Breast epithelium (tissue), 4 donors: Measurements from ENCODE around the gene ACP7. TPM values are rescaled to one million over a fixed set of nuclear protein-coding genes. Genes with fewer than 3 reads are reported as not detected.

Source experiments
- DNase-seq, 2 donors: peaks; one replicate each; pipeline ENCODE4 v3.0.0-alpha.2; 2019; ENCODE audit warnings: low spot score in 2 of 2
- H3K27ac ChIP-seq, 2 donors: fragments of 200-600 bp; sonication (generic) in 1 of 2; one replicate each; pipeline ENCODE4 v1.5.1; 2016 to 2019; ENCODE audit warnings: mild to moderate bottlenecking in 1 of 2
- H3K27me3 ChIP-seq, 2 donors: fragments of 200-600 bp; sonication (generic) in 1 of 2; one replicate each; pipeline versions ENCODE4 v1.5.1 to v1.6.0; 2017 to 2019; ENCODE audit warnings: control low read depth in 1 of 2, mild to moderate bottlenecking in 1 of 2
- H3K36me3 ChIP-seq: fragments of 200-600 bp; one replicate; pipeline ENCODE4 v1.5.1; 2019
- H3K4me1 ChIP-seq, 2 donors: fragments of 200-600 bp; sonication (generic); one replicate each; pipeline ENCODE4 v1.5.1; 2016 to 2019; ENCODE audit warnings: control low read depth in 1 of 2
- H3K4me3 ChIP-seq, 3 donors: fragments of 200-600 bp; sonication (generic); 1 replicate in 2 of 3; 2 replicates in 1 of 3; pipeline ENCODE4 v1.5.1; 2016 to 2019; ENCODE audit warnings: mild to moderate bottlenecking in 3 of 3, moderate library complexity in 2 of 3
- H3K9me3 ChIP-seq, 2 donors: fragments of 200-600 bp; sonication (generic) in 1 of 2; one replicate each; pipeline ENCODE4 v1.5.1; 2016 to 2019; ENCODE audit warnings: control low read depth in 1 of 2
- POLR2A ChIP-seq: fragments of 450-650 bp; IDR thresholded peaks from one replicate; pipeline ENCODE4 v1.6.1; 2016; ENCODE audit warnings: antibody characterized with exemption, mild to moderate bottlenecking, moderate library complexity
- POLR2AphosphoS5 ChIP-seq, 3 donors: sonication (generic); formaldehyde crosslinking; IDR thresholded peaks; one replicate each; pipeline ENCODE4 v1.6.1; 2017; ENCODE audit warnings: antibody characterized with exemption in 3 of 3
- intact Hi-C: fragments of 100-400 bp; cut with DNase I; formaldehyde crosslinking; loops from one replicate; pipeline ENCODE4 v1.15.1; 2023; ENCODE audit warnings: low total_unique reads
- total RNA-seq, 3 donors: library from RNA; depleted of rRNA; stranded (reverse); fragments of >200 nt; gene quantifications; one replicate each; pipeline ENCODE4 v1.1.0, GENCODE V29; 2016
- TF ChIP-seq, protein P1 (sequence below), 3 donors: fragments of 450-650 bp; IDR thresholded peaks; one replicate each; pipeline ENCODE4 v1.5.1; 2016 to 2017; ENCODE audit warnings: antibody characterized with exemption in 3 of 3, mild to moderate bottlenecking in 3 of 3, moderate library complexity in 3 of 3

ACP7 gene
- total RNA-seq, 3 donors from 2014 or later, result not detected

DNA sequence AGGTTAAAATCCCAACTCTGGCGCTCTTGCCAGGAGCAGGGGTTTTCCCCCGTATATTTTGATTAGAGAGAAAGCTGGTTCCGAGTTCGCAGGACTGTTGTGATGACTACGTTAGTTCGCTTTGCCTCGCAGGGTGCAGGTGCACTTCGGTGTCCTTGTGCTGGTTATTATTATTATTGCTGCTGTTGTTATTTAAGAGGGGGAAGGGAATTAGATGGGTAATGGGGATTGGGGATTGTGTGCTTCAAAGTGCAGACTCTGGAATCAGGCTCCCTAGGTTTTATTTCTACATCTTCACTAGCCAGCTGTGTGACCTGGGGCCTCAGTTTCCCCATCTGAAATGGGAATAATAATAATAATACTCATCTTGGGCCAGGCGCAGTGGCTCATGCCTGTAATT, 15.2 kb downstream of the ACP7 start:
- Histone ChIP-seq H3K27ac (no peak overlapping the region), H3K4me3 (no peak overlapping the region), H3K9me3 (no peaks in the 10 kb centered on the region), H3K27me3 (peaks cover 0 to 18% of the 10 kb centered on the region in 2 donors), H3K4me1 (no peaks in the 10 kb centered on the region), H3K36me3 (no peaks in the 10 kb centered on the region)
- DNase-seq, result no peak
- intact Hi-C loops, result no loop called here
- TF ChIP-seq POLR2A (no peak), POLR2AphosphoS5 (IDR thresholded peaks at IDR 0.05) (no peak)
- TF ChIP-seq, protein P1, sequence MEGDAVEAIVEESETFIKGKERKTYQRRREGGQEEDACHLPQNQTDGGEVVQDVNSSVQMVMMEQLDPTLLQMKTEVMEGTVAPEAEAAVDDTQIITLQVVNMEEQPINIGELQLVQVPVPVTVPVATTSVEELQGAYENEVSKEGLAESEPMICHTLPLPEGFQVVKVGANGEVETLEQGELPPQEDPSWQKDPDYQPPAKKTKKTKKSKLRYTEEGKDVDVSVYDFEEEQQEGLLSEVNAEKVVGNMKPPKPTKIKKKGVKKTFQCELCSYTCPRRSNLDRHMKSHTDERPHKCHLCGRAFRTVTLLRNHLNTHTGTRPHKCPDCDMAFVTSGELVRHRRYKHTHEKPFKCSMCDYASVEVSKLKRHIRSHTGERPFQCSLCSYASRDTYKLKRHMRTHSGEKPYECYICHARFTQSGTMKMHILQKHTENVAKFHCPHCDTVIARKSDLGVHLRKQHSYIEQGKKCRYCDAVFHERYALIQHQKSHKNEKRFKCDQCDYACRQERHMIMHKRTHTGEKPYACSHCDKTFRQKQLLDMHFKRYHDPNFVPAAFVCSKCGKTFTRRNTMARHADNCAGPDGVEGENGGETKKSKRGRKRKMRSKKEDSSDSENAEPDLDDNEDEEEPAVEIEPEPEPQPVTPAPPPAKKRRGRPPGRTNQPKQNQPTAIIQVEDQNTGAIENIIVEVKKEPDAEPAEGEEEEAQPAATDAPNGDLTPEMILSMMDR (IDR thresholded peaks at IDR 0.05), result no peak

DNA sequence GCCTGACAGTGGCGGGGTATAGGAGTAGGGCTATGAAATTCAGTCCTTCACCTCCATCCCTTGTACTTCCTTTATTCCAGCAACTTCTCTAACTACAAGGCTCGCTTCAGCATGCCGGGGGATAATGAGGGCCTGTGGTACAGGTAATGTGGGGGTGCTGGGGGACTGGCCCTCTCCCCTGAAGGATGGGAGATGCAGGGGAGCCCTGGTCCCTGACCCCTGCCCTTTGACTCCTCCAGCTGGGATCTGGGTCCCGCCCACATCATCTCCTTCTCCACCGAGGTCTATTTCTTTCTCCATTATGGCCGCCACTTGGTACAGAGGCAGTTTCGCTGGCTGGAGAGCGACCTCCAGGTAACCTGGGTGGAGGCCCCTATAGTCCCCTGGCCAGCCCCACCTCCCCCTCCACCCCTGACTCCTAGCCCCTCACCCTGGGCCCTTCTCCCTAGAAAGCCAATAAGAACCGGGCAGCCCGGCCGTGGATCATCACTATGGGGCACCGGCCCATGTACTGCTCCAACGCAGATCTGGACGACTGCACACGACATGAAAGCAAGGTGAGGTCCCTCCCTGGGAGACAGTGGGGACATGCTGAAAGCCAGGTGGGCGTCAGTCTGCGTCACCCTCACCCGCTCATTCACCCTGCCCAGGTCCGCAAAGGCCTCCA, 16.5 kb downstream of the ACP7 start:
- intact Hi-C loops, result no loop called here
- Histone ChIP-seq H3K9me3 (no peaks in the 10 kb centered on the region), H3K4me1 (no peaks in the 10 kb centered on the region), H3K36me3 (no peaks in the 10 kb centered on the region), H3K4me3 (no peak overlapping the region), H3K27ac (no peak overlapping the region), H3K27me3 (peaks cover 0 to 18% of the 10 kb centered on the region in 2 donors)
- DNase-seq, result no peak
- TF ChIP-seq POLR2AphosphoS5 (IDR thresholded peaks at IDR 0.05) (no peak), POLR2A (no peak)
- TF ChIP-seq, protein P1 (IDR thresholded peaks at IDR 0.05), result no peak

DNA sequence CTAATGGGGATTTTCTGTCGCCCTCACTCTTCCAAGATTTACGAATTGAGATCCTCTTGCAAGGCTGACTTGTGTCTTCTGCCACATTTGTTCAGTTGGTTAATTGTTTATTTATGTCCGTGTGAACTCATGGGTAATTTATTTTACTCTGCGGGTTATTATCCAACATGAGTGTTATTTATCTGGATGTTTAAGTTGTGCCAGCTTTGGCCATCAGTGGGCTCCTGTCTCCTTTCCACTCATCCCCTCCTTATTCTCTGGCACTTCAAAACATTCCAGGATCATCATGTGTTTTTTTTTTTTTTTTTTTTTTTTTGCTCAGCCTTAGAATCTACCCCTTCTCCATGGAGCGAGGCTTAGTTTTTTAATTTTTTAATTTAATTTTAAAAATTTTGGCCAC, 19.0 kb downstream of the ACP7 start:
- Histone ChIP-seq H3K9me3 (no peaks in the 10 kb centered on the region), H3K4me3 (no peak overlapping the region), H3K36me3 (no peaks in the 10 kb centered on the region), H3K27me3 (peaks cover 0 to 12% of the 10 kb centered on the region in 2 donors), H3K27ac (no peak overlapping the region), H3K4me1 (no peaks in the 10 kb centered on the region)
- TF ChIP-seq, protein P1 (IDR thresholded peaks at IDR 0.05), result no peak
- TF ChIP-seq POLR2A (no peak), POLR2AphosphoS5 (IDR thresholded peaks at IDR 0.05) (no peak)
- intact Hi-C loops, result no loop called here
- DNase-seq, result no peak

DNA sequence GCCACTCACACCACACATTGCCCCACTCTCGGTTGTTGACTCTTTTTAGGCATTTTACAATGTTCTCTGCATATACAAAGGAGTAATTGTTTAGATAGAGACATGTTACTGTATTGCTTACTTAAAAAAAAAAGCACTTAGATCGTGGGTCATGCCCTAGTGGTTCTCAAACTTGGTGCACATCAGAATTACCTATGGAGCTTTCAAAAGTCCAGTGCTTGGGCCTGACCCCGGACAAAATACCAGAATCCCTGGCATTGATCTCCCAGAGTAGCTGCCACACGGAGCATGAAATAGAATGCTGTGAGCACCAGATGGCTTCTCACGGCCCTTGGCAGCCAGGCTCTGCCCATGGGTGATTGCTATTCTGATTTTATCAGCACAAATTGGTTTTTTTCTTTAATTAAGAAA, 20.0 kb downstream of the ACP7 start:
- no peak for DNase-seq
- Histone ChIP-seq H3K4me3 (no peak overlapping the region), H3K9me3 (no peaks in the 10 kb centered on the region), H3K36me3 (no peaks in the 10 kb centered on the region), H3K27ac (no peak overlapping the region), H3K4me1 (no peaks in the 10 kb centered on the region), H3K27me3 (peaks cover 0 to 2% of the 10 kb centered on the region in 2 donors)
- intact Hi-C loops, result no loop called here
- TF ChIP-seq, protein P1 (IDR thresholded peaks at IDR 0.05), result no peak
- TF ChIP-seq POLR2AphosphoS5 (IDR thresholded peaks at IDR 0.05) (no peak), POLR2A (no peak)

DNA sequence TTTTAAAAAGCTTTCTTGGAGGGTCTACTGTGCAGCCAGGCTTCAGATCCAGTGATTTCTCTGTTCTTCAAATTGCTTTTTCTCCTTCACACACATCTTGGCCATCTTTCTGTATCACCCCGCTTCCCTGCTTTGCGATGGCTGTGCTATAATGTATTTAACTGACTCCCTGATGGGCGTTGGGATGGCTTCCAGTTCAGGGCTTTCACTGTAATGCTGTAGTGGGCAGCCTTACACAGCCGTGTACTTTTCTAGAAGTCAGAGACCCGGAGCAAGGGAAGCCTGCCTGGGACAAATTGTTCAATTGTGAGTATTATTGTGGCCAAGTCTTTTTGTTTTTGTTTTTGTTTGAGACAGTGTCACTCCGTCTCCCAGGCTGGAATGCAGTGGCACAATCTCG, 22.0 kb downstream of the ACP7 start:
- intact Hi-C loops, result no loop called here
- Histone ChIP-seq H3K4me3 (no peak overlapping the region), H3K36me3 (no peaks in the 10 kb centered on the region), H3K27ac (no peak overlapping the region), H3K9me3 (no peaks in the 10 kb centered on the region), H3K27me3 (no peaks in the 10 kb centered on the region), H3K4me1 (no peaks in the 10 kb centered on the region)
- no peak for DNase-seq
- no peak for TF ChIP-seq POLR2AphosphoS5 (IDR thresholded peaks at IDR 0.05)
